Measurements from ENCODE around the gene MAT2B. TPM values are rescaled to one million over a fixed set of nuclear protein-coding genes. Genes with fewer than 3 reads are reported as not detected.

Gene MAT2B
- total RNA-seq, 4 donors from 2014 or later: 23.7 to 52.9 (median 28.9) TPM

DNA sequence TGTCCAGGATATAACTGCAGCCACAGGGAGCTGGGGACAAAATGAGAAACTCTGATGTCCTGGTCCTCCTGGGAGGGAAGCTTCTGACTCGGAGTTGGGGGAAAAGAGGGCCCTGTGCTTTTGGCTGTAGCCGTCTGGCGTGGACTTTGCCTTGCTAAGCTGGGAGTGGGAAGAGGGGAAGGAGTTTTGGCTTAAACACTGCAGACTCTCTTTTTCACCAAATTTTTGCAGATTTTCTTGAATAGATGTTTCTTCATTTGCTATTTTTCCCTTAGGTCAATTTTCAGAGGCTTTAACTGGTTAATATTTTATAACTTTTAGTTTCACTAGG is 15.7 kb upstream of the MAT2B start:
- Histone ChIP-seq H3K27ac (no peak overlapping the region), H3K27me3 (no peaks in the 10 kb centered on the region), H3K4me1 (no peaks in the 10 kb centered on the region), H3K36me3 (no peaks in the 10 kb centered on the region), H3K4me3 (no peak overlapping the region), H3K9me3 (no peaks in the 10 kb centered on the region)
- TF ChIP-seq, protein P1, sequence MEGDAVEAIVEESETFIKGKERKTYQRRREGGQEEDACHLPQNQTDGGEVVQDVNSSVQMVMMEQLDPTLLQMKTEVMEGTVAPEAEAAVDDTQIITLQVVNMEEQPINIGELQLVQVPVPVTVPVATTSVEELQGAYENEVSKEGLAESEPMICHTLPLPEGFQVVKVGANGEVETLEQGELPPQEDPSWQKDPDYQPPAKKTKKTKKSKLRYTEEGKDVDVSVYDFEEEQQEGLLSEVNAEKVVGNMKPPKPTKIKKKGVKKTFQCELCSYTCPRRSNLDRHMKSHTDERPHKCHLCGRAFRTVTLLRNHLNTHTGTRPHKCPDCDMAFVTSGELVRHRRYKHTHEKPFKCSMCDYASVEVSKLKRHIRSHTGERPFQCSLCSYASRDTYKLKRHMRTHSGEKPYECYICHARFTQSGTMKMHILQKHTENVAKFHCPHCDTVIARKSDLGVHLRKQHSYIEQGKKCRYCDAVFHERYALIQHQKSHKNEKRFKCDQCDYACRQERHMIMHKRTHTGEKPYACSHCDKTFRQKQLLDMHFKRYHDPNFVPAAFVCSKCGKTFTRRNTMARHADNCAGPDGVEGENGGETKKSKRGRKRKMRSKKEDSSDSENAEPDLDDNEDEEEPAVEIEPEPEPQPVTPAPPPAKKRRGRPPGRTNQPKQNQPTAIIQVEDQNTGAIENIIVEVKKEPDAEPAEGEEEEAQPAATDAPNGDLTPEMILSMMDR (IDR thresholded peaks at IDR 0.05): no peak
- TF ChIP-seq POLR2A (IDR thresholded peaks at IDR 0.05) (no peak), EP300 (IDR thresholded peaks at IDR 0.05) (no peak)
- no peak for DNase-seq (ENCODE audit: low spot score in 2 of 2)
- 91 to 98% methylated on average over 3 of the region's 3 CpGs for WGBS, 2 donors

DNA sequence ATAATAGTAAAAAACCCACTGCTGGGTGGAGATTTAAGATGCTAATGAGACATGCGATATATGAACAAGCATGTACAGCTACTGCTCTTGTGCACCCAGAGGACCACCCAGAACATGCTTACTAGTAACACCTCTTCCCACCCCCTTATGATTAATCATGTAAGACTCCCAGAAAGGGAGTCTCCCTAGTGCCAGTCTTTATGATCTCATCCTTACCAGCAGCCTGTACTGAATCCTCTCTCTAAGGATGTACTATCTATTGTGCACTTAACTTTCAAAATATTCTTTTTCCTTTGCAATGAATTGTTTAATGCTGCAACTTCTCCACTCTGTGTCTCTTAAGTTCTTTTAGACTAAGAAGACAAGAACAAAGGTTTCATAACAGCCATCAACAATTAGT is 9.1 kb upstream of the MAT2B start:
- Histone ChIP-seq H3K4me1 (no peaks in the 10 kb centered on the region), H3K9me3 (no peaks in the 10 kb centered on the region), H3K36me3 (no peaks in the 10 kb centered on the region), H3K27me3 (no peaks in the 10 kb centered on the region), H3K27ac (no peak overlapping the region), H3K4me3 (no peak overlapping the region)
- no peak for DNase-seq (ENCODE audit: low spot score in 2 of 2)
- 97 to 100% methylated on average over 1 of the region's 1 CpG for WGBS, 2 donors
- TF ChIP-seq POLR2A (IDR thresholded peaks at IDR 0.05): no peak
- TF ChIP-seq, protein P1 (IDR thresholded peaks at IDR 0.05): no peak
- no peak for TF ChIP-seq EP300 (IDR thresholded peaks at IDR 0.05)

DNA sequence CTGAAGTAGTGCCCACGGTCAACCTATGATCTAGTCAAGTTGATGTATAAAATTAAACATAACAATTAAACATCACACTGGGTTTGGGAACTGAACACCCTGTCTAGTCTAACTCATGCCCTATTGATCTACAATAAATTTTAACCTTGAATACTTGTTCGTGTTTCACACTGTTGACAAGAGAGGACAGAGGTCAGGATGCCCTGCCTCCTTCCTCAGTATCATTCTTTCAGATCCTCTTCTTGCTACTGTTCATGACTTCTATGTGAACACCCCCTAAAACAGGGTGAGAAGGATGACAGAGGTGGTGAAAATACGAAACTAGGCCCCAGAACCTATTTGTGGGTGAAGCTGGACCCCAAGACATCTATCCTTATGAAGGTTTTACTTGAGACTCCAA is 8.1 kb upstream of the MAT2B start:
- Histone ChIP-seq H3K4me1 (peaks cover 0 to 3% (median under 1%) of the 10 kb centered on the region in 4 donors), H3K9me3 (no peaks in the 10 kb centered on the region), H3K4me3 (no peak overlapping the region), H3K36me3 (no peaks in the 10 kb centered on the region), H3K27me3 (no peaks in the 10 kb centered on the region), H3K27ac (no peak overlapping the region)
- DNase-seq (ENCODE audit: low spot score in 2 of 2): no peak
- 86 to 89% methylated on average over 3 of the region's 3 CpGs for WGBS, 2 donors
- TF ChIP-seq POLR2A (IDR thresholded peaks at IDR 0.05): no peak
- no peak for TF ChIP-seq EP300 (IDR thresholded peaks at IDR 0.05)
- TF ChIP-seq, protein P1 (IDR thresholded peaks at IDR 0.05): no peak

DNA sequence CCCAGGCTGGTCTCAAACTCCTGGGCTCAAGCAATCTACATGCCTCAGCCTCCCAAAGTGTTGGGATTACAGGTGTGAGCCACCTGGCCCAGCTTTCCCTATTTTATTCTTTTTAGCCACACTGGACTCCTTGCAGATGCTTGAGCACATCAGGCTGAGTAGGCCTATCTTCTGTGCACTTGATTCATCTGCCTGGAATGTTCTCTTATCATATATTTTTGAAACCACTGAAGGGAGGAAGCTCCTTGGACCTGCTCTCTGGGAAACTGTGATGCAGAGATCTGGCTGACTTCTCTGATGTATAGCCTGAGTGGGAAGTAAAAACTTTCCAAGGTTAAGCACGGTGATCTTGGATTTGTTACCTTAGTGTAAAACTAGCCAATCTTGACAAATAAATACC is 6.5 kb upstream of the MAT2B start:
- H3K36me3 ChIP-seq: no peaks in the 10 kb centered on the region
- H3K4me3 ChIP-seq: no peak overlapping the region
- H3K27ac ChIP-seq: no peak overlapping the region
- no peak for DNase-seq (ENCODE audit: low spot score in 2 of 2)
- no peaks in the 10 kb centered on the region for H3K27me3 ChIP-seq
- TF ChIP-seq POLR2A (IDR thresholded peaks at IDR 0.05): no peak
- TF ChIP-seq EP300 (IDR thresholded peaks at IDR 0.05): no peak
- TF ChIP-seq, protein P1 (IDR thresholded peaks at IDR 0.05): no peak
- 95 to 96% methylated on average over 1 of the region's 1 CpG for WGBS, 2 donors
- peaks cover 0 to 15% (median 3%) of the 10 kb centered on the region in 4 donors for H3K4me1 ChIP-seq
- no peaks in the 10 kb centered on the region for H3K9me3 ChIP-seq

DNA sequence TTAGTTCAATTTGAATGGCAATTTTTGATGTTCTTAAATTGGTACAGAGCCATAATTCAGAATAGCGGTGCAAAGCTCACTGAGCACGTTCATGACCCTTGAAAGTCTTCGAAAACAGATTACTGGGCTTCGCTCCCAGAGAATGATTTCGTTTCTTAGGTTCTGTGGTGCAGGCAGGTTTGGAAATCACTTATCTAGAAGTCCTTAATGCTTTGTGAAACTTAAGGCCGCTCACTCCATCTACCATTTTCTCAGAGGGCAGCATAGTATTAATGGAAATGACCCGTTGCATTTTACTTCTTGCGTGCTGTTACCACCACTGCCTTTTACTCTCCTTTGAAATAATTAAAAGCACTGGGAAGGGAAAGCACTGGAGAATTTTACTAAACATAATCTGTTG is 2.9 kb upstream of the MAT2B start:
- Histone ChIP-seq H3K4me1 (peaks cover 0 to 30% (median 13%) of the 10 kb centered on the region in 4 donors), H3K27ac (peak overlapping the region in 3 of 4 donors; percentile 92 to 97 (median 95)), H3K9me3 (no peaks in the 10 kb centered on the region), H3K27me3 (no peaks in the 10 kb centered on the region), H3K4me3 (peak overlapping the region in 3 of 4 donors; percentile 51 to 71 (median 70)), H3K36me3 (no peaks in the 10 kb centered on the region)
- TF ChIP-seq EP300 (IDR thresholded peaks at IDR 0.05) (no peak), POLR2A (IDR thresholded peaks at IDR 0.05) (no peak)
- TF ChIP-seq, protein P1 (IDR thresholded peaks at IDR 0.05): no peak
- DNase-seq (ENCODE audit: low spot score in 2 of 2): no peak
- WGBS, 2 donors: 46 to 68% methylated on average over 8 of the region's 8 CpGs

All from tibial nerve (tissue), 4 donors.